CD14-positive monocyte (primary cell): Measurements from ENCODE around the gene FBXO7. TPM values are rescaled to one million over a fixed set of nuclear protein-coding genes. Genes with fewer than 3 reads are reported as not detected.

Experiments used
- DNase-seq, 3 donors: peaks; one replicate each; pipeline ENCODE4 v3.0.0-alpha.2; 2011 to 2022
- H2AFZ ChIP-seq: 2 replicates; pipeline ENCODE4 v1.6.0; 2012; ENCODE audit warnings: mild to moderate bottlenecking, low read depth, low read length, inconsistent platforms; ENCODE audit not compliant: insufficient read depth, poor library complexity, severe bottlenecking
- H3K27ac ChIP-seq, 2 donors: 1 replicate in 1 of 2; 2 replicates in 1 of 2; pipeline ENCODE4 v1.5.1; 2012 to 2013; ENCODE audit warnings: low read length in 2 of 2, control low read depth in 1 of 2, inconsistent platforms in 1 of 2, low read depth in 1 of 2, mild to moderate bottlenecking in 1 of 2
- H3K27me3 ChIP-seq, 2 donors: one replicate each; pipeline versions ENCODE4 v1.6.0 to v1.6.1; 2011 to 2013; ENCODE audit warnings: low read length in 2 of 2; ENCODE audit not compliant: control insufficient read depth in 2 of 2, insufficient read depth in 2 of 2
- H3K36me3 ChIP-seq, 2 donors: replicated peaks in 1 of 2; 1 replicate in 1 of 2; 2 replicates in 1 of 2; pipeline versions ENCODE4 v1.5.1 to v1.6.1; 2012 to 2013; ENCODE audit warnings: low read length in 2 of 2, control low read depth in 1 of 2, inconsistent platforms in 1 of 2, mild to moderate bottlenecking in 1 of 2; ENCODE audit not compliant: insufficient read depth in 2 of 2, control insufficient read depth in 1 of 2
- H3K4me1 ChIP-seq, 2 donors: 1 replicate in 1 of 2; 2 replicates in 1 of 2; pipeline versions ENCODE4 v1.5.1 to v1.6.1; 2012 to 2013; ENCODE audit warnings: low read length in 2 of 2, control low read depth in 1 of 2, inconsistent platforms in 1 of 2, mild to moderate bottlenecking in 1 of 2, moderate library complexity in 1 of 2; ENCODE audit not compliant: insufficient read depth in 2 of 2, control insufficient read depth in 1 of 2
- H3K4me2 ChIP-seq: replicated peaks from 2 replicates; pipeline ENCODE3; 2012; ENCODE audit warnings: low read length, moderate library complexity, mild to moderate bottlenecking; ENCODE audit not compliant: poor library complexity, severe bottlenecking; ENCODE audit errors: extremely low read depth
- H3K4me3 ChIP-seq, 3 experiments: fragments of 200-600 bp in 1 of 3; sonication (generic) in 1 of 3; replicated peaks in 1 of 3; 1 replicate in 2 of 3; 2 replicates in 1 of 3; pipeline ENCODE4 v1.5.1; 2011 to 2013; ENCODE audit warnings: low read length in 3 of 3, mild to moderate bottlenecking in 3 of 3, control low read depth in 2 of 3, low read depth in 2 of 3, inconsistent platforms in 1 of 3, moderate library complexity in 1 of 3
- H3K79me2 ChIP-seq: 2 replicates; pipeline ENCODE4 v1.6.0; 2012; ENCODE audit warnings: mild to moderate bottlenecking, control low read depth, inconsistent platforms, low read length, moderate library complexity; ENCODE audit not compliant: insufficient read depth
- H3K9ac ChIP-seq: 2 replicates; pipeline ENCODE4 v1.6.0; 2017; ENCODE audit warnings: low read length, mild to moderate bottlenecking; ENCODE audit not compliant: insufficient read depth, poor library complexity, severe bottlenecking
- H3K9me3 ChIP-seq, 2 donors: replicated peaks in 1 of 2; 1 replicate in 1 of 2; 2 replicates in 1 of 2; pipeline versions ENCODE4 v1.5.1 to v1.6.1; 2012 to 2013; ENCODE audit warnings: low read length in 2 of 2, control low read depth in 1 of 2; ENCODE audit not compliant: control insufficient read depth in 1 of 2, insufficient read depth in 1 of 2
- H4K20me1 ChIP-seq: 2 replicates; pipeline ENCODE4 v1.6.0; 2012; ENCODE audit warnings: mild to moderate bottlenecking, low read length, control low read depth, moderate library complexity; ENCODE audit not compliant: insufficient read depth
- H3K27ac Mint-ChIP-seq, 7 donors: one replicate each; pipeline ENCODE4 v1.8.0; 2020; ENCODE audit warnings: mild to moderate bottlenecking in 7 of 7, mixed read lengths in 7 of 7, moderate library complexity in 6 of 7, inconsistent platforms in 2 of 7
- H3K27me3 Mint-ChIP-seq, 3 donors: one replicate each; pipeline ENCODE4 v1.8.0; 2021 to 2022; ENCODE audit warnings: low read depth in 3 of 3, mild to moderate bottlenecking in 3 of 3, mixed read lengths in 3 of 3, moderate library complexity in 3 of 3, inconsistent platforms in 1 of 3
- H3K36me3 Mint-ChIP-seq, 2 donors: one replicate each; pipeline ENCODE4 v1.8.0; 2020; ENCODE audit warnings: mixed read lengths in 2 of 2, inconsistent platforms in 1 of 2, mild to moderate bottlenecking in 1 of 2
- H3K4me1 Mint-ChIP-seq: one replicate; pipeline ENCODE4 v1.8.0; 2020; ENCODE audit warnings: mild to moderate bottlenecking, mixed read lengths
- H3K4me3 Mint-ChIP-seq, 2 donors: one replicate each; pipeline ENCODE4 v1.8.0; 2020; ENCODE audit warnings: mild to moderate bottlenecking in 2 of 2, mixed read lengths in 2 of 2, moderate library complexity in 1 of 2
- H3K9me3 Mint-ChIP-seq, 7 donors: one replicate each; pipeline ENCODE4 v1.8.0; 2020 to 2022; ENCODE audit warnings: mixed read lengths in 7 of 7, mild to moderate bottlenecking in 6 of 7, moderate library complexity in 6 of 7, inconsistent platforms in 2 of 7
- CTCF ChIP-seq: fragments of 200-600 bp; IDR thresholded peaks from one replicate; pipeline ENCODE4 v1.8.0; 2022; ENCODE audit warnings: antibody characterized with exemption, mild to moderate bottlenecking
- WGBS: methylation state at CpG from one replicate; pipeline ENCODE4 v1.1.5; 2013; ENCODE audit warnings: missing lambda C conversion rate; ENCODE audit not compliant: insufficient coverage; 5-methylcytosine and 5-hydroxymethylcytosine counted together
- intact Hi-C, 2 donors: fragments of 100-400 bp; cut with micrococcal nuclease; formaldehyde crosslinking; loops; one replicate each; pipeline versions ENCODE4 v1.15.0 to v1.15.1; 2023
- polyA plus RNA-seq, 3 donors: library from polyadenylated mRNA; depleted of rRNA in 1 of 3; unstranded in 2 of 3; stranded (reverse) in 1 of 3; fragments of 300-500 nt in 2 of 3; fragments of >200 nt in 1 of 3; fragmentation: Illumina TruSeq in 2 of 3; gene quantifications; 1 replicate in 2 of 3; 2 replicates in 1 of 3; pipeline ENCODE4 v1.2.3, GENCODE V29; 2012 to 2021

The FBXO7 gene
- polyA plus RNA-seq, 3 donors = 56.7 to 116 (median 103) TPM

- Histone ChIP-seq H3K9me3 (no peaks in the 10 kb centered on the region), H3K27ac (no peak overlapping the region), H3K79me2 (no peaks in the 10 kb centered on the region), H3K4me1 (no peaks in the 10 kb centered on the region), H4K20me1 (no peaks in the 10 kb centered on the region), H3K27me3 (peaks cover 9 to 13% of the 10 kb centered on the region in 2 donors), H2AFZ (no peak overlapping the region), H3K4me3 (no peak overlapping the region), H3K36me3 (no peaks in the 10 kb centered on the region), H3K9ac (no peak overlapping the region), H3K4me2 (no peak overlapping the region)
- no peaks in the 10 kb centered on the region for H3K9me3 Mint-ChIP-seq
- intact Hi-C loops = no loop called here
- no peak for DNase-seq
- no peak overlapping the region for H3K4me3 Mint-ChIP-seq
- peaks cover 2% of the 10 kb centered on the region for H3K4me1 Mint-ChIP-seq
- peaks cover 14 to 36% (median 18%) of the 10 kb centered on the region in 3 donors for H3K27me3 Mint-ChIP-seq
- WGBS = 100% methylated on average over 2 of the region's 3 CpGs
- no peaks in the 10 kb centered on the region for H3K36me3 Mint-ChIP-seq
- no peak overlapping the region for H3K27ac Mint-ChIP-seq
- TF ChIP-seq CTCF = no peak
These were observed 8.9 kb upstream of the FBXO7 start for GRCh38 chr22:32465661-32466060.

GRCh38 chr22:32466496-32466895, 8.1 kb upstream of the FBXO7 start:
- Histone ChIP-seq H3K27me3 (peaks cover 9 to 12% of the 10 kb centered on the region in 2 donors), H3K4me1 (no peaks in the 10 kb centered on the region), H2AFZ (no peak overlapping the region), H3K36me3 (no peaks in the 10 kb centered on the region), H3K4me2 (no peak overlapping the region), H3K27ac (no peak overlapping the region), H3K9ac (no peak overlapping the region), H3K4me3 (no peak overlapping the region), H3K9me3 (no peaks in the 10 kb centered on the region), H3K79me2 (no peaks in the 10 kb centered on the region), H4K20me1 (no peaks in the 10 kb centered on the region)
- Mint-ChIP-seq H3K9me3 (no peaks in the 10 kb centered on the region), H3K4me3 (no peak overlapping the region), H3K4me1 (peaks cover 2% of the 10 kb centered on the region), H3K27ac (no peak overlapping the region), H3K27me3 (peaks cover 14 to 34% (median 17%) of the 10 kb centered on the region in 3 donors), H3K36me3 (no peaks in the 10 kb centered on the region)
- DNase-seq = no peak
- WGBS = 82% methylated on average over 8 of the region's 8 CpGs
- intact Hi-C loops = no loop called here
- no peak for TF ChIP-seq CTCF
